ENCODE measurements around the gene IL17RC.

DNA sequence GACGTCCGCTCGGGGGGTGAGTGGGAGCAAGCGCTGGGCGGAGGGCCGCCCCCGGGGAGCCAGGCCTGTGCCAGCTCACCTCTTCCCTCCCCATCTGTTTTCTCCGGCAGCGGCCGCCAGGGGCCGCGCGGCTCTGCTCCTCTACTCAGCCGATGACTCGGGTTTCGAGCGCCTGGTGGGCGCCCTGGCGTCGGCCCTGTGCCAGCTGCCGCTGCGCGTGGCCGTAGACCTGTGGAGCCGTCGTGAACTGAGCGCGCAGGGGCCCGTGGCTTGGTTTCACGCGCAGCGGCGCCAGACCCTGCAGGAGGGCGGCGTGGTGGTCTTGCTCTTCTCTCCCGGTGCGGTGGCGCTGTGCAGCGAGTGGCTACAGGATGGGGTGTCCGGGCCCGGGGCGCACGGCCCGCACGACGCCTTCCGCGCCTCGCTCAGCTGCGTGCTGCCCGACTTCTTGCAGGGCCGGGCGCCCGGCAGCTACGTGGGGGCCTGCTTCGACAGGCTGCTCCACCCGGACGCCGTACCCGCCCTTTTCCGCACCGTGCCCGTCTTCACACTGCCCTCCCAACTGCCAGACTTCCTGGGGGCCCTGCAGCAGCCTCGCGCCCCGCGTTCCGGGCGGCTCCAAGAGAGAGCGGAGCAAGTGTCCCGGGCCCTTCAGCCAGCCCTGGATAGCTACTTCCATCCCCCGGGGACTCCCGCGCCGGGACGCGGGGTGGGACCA, 16.1 kb downstream of the IL17RC start:
- TF ChIP-seq, protein P1, sequence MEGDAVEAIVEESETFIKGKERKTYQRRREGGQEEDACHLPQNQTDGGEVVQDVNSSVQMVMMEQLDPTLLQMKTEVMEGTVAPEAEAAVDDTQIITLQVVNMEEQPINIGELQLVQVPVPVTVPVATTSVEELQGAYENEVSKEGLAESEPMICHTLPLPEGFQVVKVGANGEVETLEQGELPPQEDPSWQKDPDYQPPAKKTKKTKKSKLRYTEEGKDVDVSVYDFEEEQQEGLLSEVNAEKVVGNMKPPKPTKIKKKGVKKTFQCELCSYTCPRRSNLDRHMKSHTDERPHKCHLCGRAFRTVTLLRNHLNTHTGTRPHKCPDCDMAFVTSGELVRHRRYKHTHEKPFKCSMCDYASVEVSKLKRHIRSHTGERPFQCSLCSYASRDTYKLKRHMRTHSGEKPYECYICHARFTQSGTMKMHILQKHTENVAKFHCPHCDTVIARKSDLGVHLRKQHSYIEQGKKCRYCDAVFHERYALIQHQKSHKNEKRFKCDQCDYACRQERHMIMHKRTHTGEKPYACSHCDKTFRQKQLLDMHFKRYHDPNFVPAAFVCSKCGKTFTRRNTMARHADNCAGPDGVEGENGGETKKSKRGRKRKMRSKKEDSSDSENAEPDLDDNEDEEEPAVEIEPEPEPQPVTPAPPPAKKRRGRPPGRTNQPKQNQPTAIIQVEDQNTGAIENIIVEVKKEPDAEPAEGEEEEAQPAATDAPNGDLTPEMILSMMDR (IDR thresholded peaks at IDR 0.05; ENCODE audit: low read depth, low read length, poor library complexity, severe bottlenecking), result peak; percentile 91
- TF ChIP-seq EZH2phosphoT487 (IDR thresholded peaks at IDR 0.05; ENCODE audit: borderline replicate concordance, low read length), result no peak
